GM21390 (cell line): ENCODE results near the gene CDKN2AIPNL.

Source experiments
- ATAC-seq: cut with Tn5 transposase; IDR thresholded peaks from one replicate; pipeline ENCODE4 v1.9.1; 2021; ENCODE audit not compliant: unreplicated experiment

The CDKN2AIPNL gene

GRCh38 chr5:134411546-134412266 lies at the start of gene CDKN2AIPNL:
CDKN2AIPNL (minus strand) TSS chr5:134411881; CDS start chr5:134411854, 27 bp downstream.
- peak; percentile 97 for ATAC-seq

- no peak for ATAC-seq
These were observed 48.9 kb upstream of the CDKN2AIPNL start for GRCh38 chr5:134460551-134460950.

GRCh38 chr5:134459491-134459890 lies 47.8 kb upstream of the CDKN2AIPNL start:
- ATAC-seq, result no peak

- no peak for ATAC-seq
These were observed 47.3 kb upstream of the CDKN2AIPNL start for GRCh38 chr5:134459010-134459403.

GRCh38 chr5:134458234-134459009 lies 46.7 kb upstream of the CDKN2AIPNL start:
- ATAC-seq, result no peak

GRCh38 chr5:134457801-134458200 lies 46.1 kb upstream of the CDKN2AIPNL start:
- ATAC-seq, result no peak

- no peak for ATAC-seq
These were observed 45.1 kb upstream of the CDKN2AIPNL start for GRCh38 chr5:134456825-134457224.

- no peak for ATAC-seq
These were observed 43.8 kb upstream of the CDKN2AIPNL start for GRCh38 chr5:134455466-134455865.

GRCh38 chr5:134453016-134453415 lies 41.3 kb upstream of the CDKN2AIPNL start:
- no peak for ATAC-seq

GRCh38 chr5:134451936-134452505 lies 40.3 kb upstream of the CDKN2AIPNL start:
- ATAC-seq, result no peak

- ATAC-seq, result no peak
These were observed 39.7 kb upstream of the CDKN2AIPNL start for GRCh38 chr5:134451225-134451935.

- no peak for ATAC-seq
These were observed 38.7 kb upstream of the CDKN2AIPNL start for GRCh38 chr5:134450374-134450773.

GRCh38 chr5:134449167-134449566 lies 37.5 kb upstream of the CDKN2AIPNL start:
- ATAC-seq, result no peak

- ATAC-seq, result no peak
These were observed 36.3 kb upstream of the CDKN2AIPNL start for GRCh38 chr5:134447815-134448520.

GRCh38 chr5:134446938-134447337 lies 35.3 kb upstream of the CDKN2AIPNL start:
- ATAC-seq, result no peak

GRCh38 chr5:134445856-134446818 lies 34.5 kb upstream of the CDKN2AIPNL start:
- ATAC-seq, result no peak

GRCh38 chr5:134444941-134445471 lies 33.3 kb upstream of the CDKN2AIPNL start:
- no peak for ATAC-seq

- ATAC-seq, result no peak
These were observed 28.6 kb upstream of the CDKN2AIPNL start for GRCh38 chr5:134440201-134440755.

- ATAC-seq, result no peak
These were observed 27.6 kb upstream of the CDKN2AIPNL start for GRCh38 chr5:134439210-134439654.
